IMR-90 (cell line): ENCODE measurements around the gene ARRB1. TPM values are rescaled to one million over a fixed set of nuclear protein-coding genes. Genes with fewer than 3 reads are reported as not detected.

Experiments
- ATAC-seq: fragments of 200-7000 bp; cut with Tn5 transposase; 2 replicates; pipeline ENCODE4 v1.9.1; 2020; ENCODE audit warnings: low read depth, mild to moderate bottlenecking, moderate library complexity
- BruUV-seq: library from RNA; stranded (reverse); fragments of 400-500 nt; replicated peaks from 2 replicates; lab custom pipeline; 2021; lab: Mats Ljungman, UMichigan
- CTCF ChIA-PET: fragments of 300-600 bp; formaldehyde crosslinking; extraction: SDS; loops from one replicate; lab custom pipeline; 2021; ENCODE audit warnings: antibody characterized with exemption; lab: Yijun Ruan, JAX
- POLR2A ChIA-PET: fragments of 300-600 bp; sonication (Branson Sonifier 250); formaldehyde crosslinking; loops from one replicate; lab custom pipeline; 2022; ENCODE audit warnings: antibody characterized with exemption; ENCODE audit not compliant: unreplicated experiment; lab: Charles Lee
- DNase-seq: peaks from one replicate; pipeline ENCODE4 v3.0.0; 2013
- H2AFZ ChIP-seq: replicated peaks from 2 replicates; pipeline ENCODE3; 2013; ENCODE audit warnings: low read length, mild to moderate bottlenecking; ENCODE audit not compliant: poor library complexity
- H2AK5ac ChIP-seq: 2 replicates; pipeline ENCODE4 v1.6.1; 2013; ENCODE audit warnings: low read depth, low read length, inconsistent platforms
- H2AK9ac ChIP-seq: replicated peaks from 2 replicates; pipeline ENCODE3; 2013; ENCODE audit warnings: mild to moderate bottlenecking, low read depth, low read length, moderate library complexity; ENCODE audit not compliant: poor library complexity
- H2BK120ac ChIP-seq: 2 replicates; pipeline ENCODE4 v1.6.1; 2013; ENCODE audit warnings: low read depth, low read length, inconsistent platforms
- H2BK15ac ChIP-seq: 3 replicates; pipeline ENCODE4 v1.6.1; 2013; ENCODE audit warnings: low read depth, low read length, inconsistent platforms
- H2BK20ac ChIP-seq: 2 replicates; pipeline ENCODE4 v1.6.1; 2013; ENCODE audit warnings: low read depth, mild to moderate bottlenecking, inconsistent platforms, low read length, moderate library complexity
- H2BK5ac ChIP-seq: 2 replicates; pipeline ENCODE4 v1.6.1; 2013; ENCODE audit warnings: mild to moderate bottlenecking, low read depth, low read length, inconsistent platforms; ENCODE audit not compliant: poor library complexity, severe bottlenecking
- H3K14ac ChIP-seq: replicated peaks from 2 replicates; pipeline ENCODE4 v1.6.1; 2013; ENCODE audit warnings: low read depth, low read length, inconsistent platforms
- H3K18ac ChIP-seq: 2 replicates; pipeline ENCODE4 v1.6.1; 2013; ENCODE audit warnings: low read depth, low read length, control low read depth
- H3K23ac ChIP-seq: 2 replicates; pipeline ENCODE4 v1.6.1; 2013; ENCODE audit warnings: low read depth, low read length, inconsistent platforms
- H3K27ac ChIP-seq: 2 replicates; pipeline ENCODE4 v1.5.1; 2013; ENCODE audit warnings: mild to moderate bottlenecking, control low read depth, low read length; ENCODE audit not compliant: insufficient read depth
- H3K27me3 ChIP-seq: 2 replicates; pipeline ENCODE4 v1.6.1; 2013; ENCODE audit warnings: low read length; ENCODE audit not compliant: control insufficient read depth, insufficient read depth
- H3K36me3 ChIP-seq: 2 replicates; pipeline ENCODE4 v1.6.1; 2013; ENCODE audit warnings: low read length, mixed read lengths; ENCODE audit not compliant: control insufficient read depth, insufficient read depth
- H3K4ac ChIP-seq: 2 replicates; pipeline ENCODE4 v1.6.1; 2013; ENCODE audit warnings: low read depth, low read length, inconsistent platforms
- H3K4me1 ChIP-seq: 2 replicates; pipeline ENCODE4 v1.6.1; 2013; ENCODE audit warnings: low read length, mixed read lengths; ENCODE audit not compliant: control insufficient read depth, insufficient read depth
- H3K4me2 ChIP-seq: 2 replicates; pipeline ENCODE4 v1.6.1; 2013; ENCODE audit warnings: low read depth, mild to moderate bottlenecking, control low read depth, low read length, moderate library complexity
- H3K4me3 ChIP-seq: 2 replicates; pipeline ENCODE4 v1.5.1; 2013; ENCODE audit warnings: low read depth, mild to moderate bottlenecking, control low read depth, low read length, moderate library complexity; ENCODE audit not compliant: insufficient read depth
- H3K56ac ChIP-seq: 2 replicates; pipeline ENCODE4 v1.6.1; 2013; ENCODE audit warnings: low read length, inconsistent platforms; ENCODE audit not compliant: insufficient read depth; ENCODE audit errors: extremely low read depth
- H3K79me1 ChIP-seq, 2 experiments: 2 replicates each; pipeline ENCODE4 v1.6.1; 2013; ENCODE audit warnings: low read length in 2 of 2, inconsistent platforms in 1 of 2, low read depth in 1 of 2
- H3K9ac ChIP-seq: 2 replicates; pipeline ENCODE4 v1.6.1; 2013; ENCODE audit warnings: low read depth, low read length, control low read depth
- H3K9me1 ChIP-seq: 2 replicates; pipeline ENCODE4 v1.6.1; 2013; ENCODE audit warnings: low read length, inconsistent platforms; ENCODE audit not compliant: insufficient read depth
- H3K9me3 ChIP-seq: 2 replicates; pipeline ENCODE4 v1.6.1; 2013; ENCODE audit warnings: low read length; ENCODE audit not compliant: control insufficient read depth, insufficient read depth
- H4K20me1 ChIP-seq: 2 replicates; pipeline ENCODE4 v1.6.1; 2013; ENCODE audit warnings: low read length, inconsistent platforms; ENCODE audit not compliant: insufficient read depth
- H4K5ac ChIP-seq: 2 replicates; pipeline ENCODE4 v1.6.1; 2013; ENCODE audit warnings: mild to moderate bottlenecking, low read depth, low read length, control low read depth
- H4K8ac ChIP-seq, 2 experiments: 2 replicates each; pipeline ENCODE4 v1.6.1; 2013; ENCODE audit warnings: low read depth in 2 of 2, low read length in 2 of 2, control low read depth in 1 of 2, inconsistent platforms in 1 of 2
- H4K91ac ChIP-seq: 2 replicates; pipeline ENCODE4 v1.6.1; 2013; ENCODE audit warnings: low read depth, low read length, inconsistent platforms; ENCODE audit not compliant: insufficient read depth
- CEBPB ChIP-seq: IDR thresholded peaks from 2 replicates; pipeline ENCODE4 v1.6.1; 2012; ENCODE audit warnings: low read depth, low read length, improper control_type of control experiment
- FOS ChIP-seq: fragments of 150-350 bp; IDR thresholded peaks from 2 replicates; pipeline ENCODE4 v1.6.1; 2016; ENCODE audit warnings: low read depth, low read length
- MAZ ChIP-seq: IDR thresholded peaks from 2 replicates; pipeline ENCODE4 v1.6.1; 2012; ENCODE audit warnings: low read depth, mild to moderate bottlenecking, low read length, improper control_type of control experiment, moderate library complexity, borderline replicate concordance
- NFE2L2 ChIP-seq: fragments of 150-350 bp; IDR thresholded peaks from 2 replicates; pipeline ENCODE4 v1.6.1; 2016; ENCODE audit warnings: low read depth, mild to moderate bottlenecking, low read length
- RAD21 ChIP-seq: IDR thresholded peaks from 2 replicates; pipeline ENCODE4 v1.6.1; 2012; ENCODE audit warnings: low read length, improper control_type of control experiment
- RCOR1 ChIP-seq: IDR thresholded peaks from 2 replicates; pipeline ENCODE4 v1.6.1; 2012; ENCODE audit warnings: mild to moderate bottlenecking, low read length, improper control_type of control experiment; ENCODE audit not compliant: insufficient replicate concordance
- SMC3 ChIP-seq: fragments of 150-350 bp; IDR thresholded peaks from 2 replicates; pipeline ENCODE4 v1.6.1; 2016; ENCODE audit warnings: low read depth, mild to moderate bottlenecking, antibody characterized with exemption, low read length, moderate library complexity
- USF2 ChIP-seq: fragments of 150-350 bp; IDR thresholded peaks from 2 replicates; pipeline ENCODE4 v1.6.1; 2017; ENCODE audit warnings: mild to moderate bottlenecking, antibody characterized with exemption, low read length, low read depth
- WGBS, 2 experiments: methylation state at CpG; one replicate each; pipeline versions ENCODE4 v1.1.5 to v1.1.7; 2013; ENCODE audit warnings: missing lambda C conversion rate in 2 of 2; ENCODE audit not compliant: insufficient read length in 1 of 2; ENCODE audit errors: extremely low coverage in 2 of 2; 5-methylcytosine and 5-hydroxymethylcytosine counted together
- dilution Hi-C: fragments of 300-500 bp; cut with HindIII; formaldehyde crosslinking; loops from one replicate; pipeline ENCODE4 v1.14.3; 2018; ENCODE audit warnings: low sequenced_read_pairs; ENCODE audit not compliant: unreplicated experiment
- in situ Hi-C: fragments of 300-500 bp; cut with MboI; formaldehyde crosslinking; loops from 3 replicates; pipeline ENCODE4 v1.14.3; 2019; ENCODE audit warnings: low sequenced_read_pairs, inconsistent platforms, mixed read lengths
- intact Hi-C: fragments of 100-400 bp; cut with micrococcal nuclease; formaldehyde crosslinking; loops from 2 replicates; pipeline ENCODE4 v1.10.0; 2022
- polyA plus RNA-seq, 3 experiments: library from polyadenylated mRNA; depleted of rRNA; stranded (reverse); fragments of >200 nt; gene quantifications; 2 replicates each; pipeline ENCODE4 v1.2.3, GENCODE V29; 2012; ENCODE audit warnings: low replicate concordance in 1 of 3
- total RNA-seq: library from RNA; depleted of rRNA; stranded (reverse); fragments of >200 nt; gene quantifications from 2 replicates; pipeline ENCODE4 v1.2.3, GENCODE V29; 2012

The ARRB1 gene
- total and polyA plus RNA-seq, 2 of the 4 experiments (the other 2 are of a cell fraction), result 11.0 to 17.4 TPM

GRCh38 chr11:75303544-75304224, 47.8 kb downstream of the ARRB1 start:
- Histone ChIP-seq H3K4me1 (no peaks in the 10 kb centered on the region; the same call in 1 of the 2 replicates), H3K79me1 (no peaks in the 10 kb centered on the region), H3K27ac (no peak overlapping the region), H3K36me3 (no peaks in the 10 kb centered on the region), H4K20me1 (no peaks in the 10 kb centered on the region; the same call in 1 of the 2 replicates), H3K4ac (no peak overlapping the region), H3K9me1 (no peaks in the 10 kb centered on the region), H4K5ac (no peak overlapping the region), H3K23ac (no peak overlapping the region), H3K4me2 (no peak overlapping the region), H3K9ac (no peak overlapping the region), H2AFZ (no peak overlapping the region), H2AK9ac (no peak overlapping the region), H2BK20ac (no peak overlapping the region), H4K91ac (no peak overlapping the region), H2AK5ac (no peak overlapping the region), H3K14ac (no peak overlapping the region), H2BK15ac (no peak overlapping the region), H3K18ac (no peak overlapping the region), H3K56ac (no peak overlapping the region), H3K27me3 (no peaks in the 10 kb centered on the region; the same call in 1 of the 2 replicates), H4K8ac (no peak overlapping the region), H2BK120ac (no peak overlapping the region), H3K4me3 (no peak overlapping the region), H3K9me3 (no peaks in the 10 kb centered on the region), H2BK5ac (no peak overlapping the region)
- 79% methylated on average over 2 of the region's 10 CpGs; no CpG with 5 or more reads in 1 of the 2 experiments for WGBS, 2 experiments
- BruUV-seq, result no TSS peak
- intact Hi-C loops, result no loop called here
- ATAC-seq, result no peak
- DNase-seq, result no peak
- ChIA-PET POLR2A (no interaction called here), CTCF (no interaction called here)
- dilution Hi-C loops, result no loop called here
- in situ Hi-C loops, result no loop called here
- no peak for TF ChIP-seq USF2
- no peak for TF ChIP-seq RCOR1
- TF ChIP-seq SMC3, result no peak
- no peak for TF ChIP-seq MAZ
- no peak for TF ChIP-seq FOS
- TF ChIP-seq CEBPB, result no peak
- TF ChIP-seq RAD21, result no peak
- no peak for TF ChIP-seq NFE2L2
